GM21786 (cell line): ENCODE data around the gene ZNF91.
"Not testable (repeated sequence)": the region's sequence is repeated elsewhere in the genome, so short reads cannot be mapped to it uniquely, and the experiment has no call there.

Experiments used
- ATAC-seq: cut with Tn5 transposase; IDR thresholded peaks from one replicate; pipeline ENCODE4 v1.9.1; 2021; ENCODE audit not compliant: unreplicated experiment

The ZNF91 gene

GRCh38 chr19:23321403-23321802 lies 73.9 kb downstream of the ZNF91 start:
- ATAC-seq: not testable (repeated sequence)

DNA sequence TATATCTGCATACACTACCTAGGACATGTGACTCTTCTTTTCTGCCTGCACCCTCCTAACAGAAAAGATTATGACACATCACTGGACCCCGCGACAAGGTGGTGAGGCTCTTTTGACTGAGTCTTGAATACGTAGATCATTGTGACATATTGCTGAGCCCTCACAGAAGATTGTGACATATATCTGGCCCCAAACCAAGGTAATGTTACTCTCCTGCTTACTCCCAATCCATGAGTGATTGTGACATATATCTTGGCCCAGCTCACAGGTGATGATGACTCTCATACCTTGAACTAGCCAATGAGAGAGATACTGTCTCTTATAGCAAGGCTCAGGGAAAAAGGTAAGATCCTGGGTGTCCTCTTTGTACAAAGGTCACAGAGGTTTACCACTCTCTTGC lies 75.7 kb downstream of the ZNF91 start:
- not testable (repeated sequence) for ATAC-seq

DNA sequence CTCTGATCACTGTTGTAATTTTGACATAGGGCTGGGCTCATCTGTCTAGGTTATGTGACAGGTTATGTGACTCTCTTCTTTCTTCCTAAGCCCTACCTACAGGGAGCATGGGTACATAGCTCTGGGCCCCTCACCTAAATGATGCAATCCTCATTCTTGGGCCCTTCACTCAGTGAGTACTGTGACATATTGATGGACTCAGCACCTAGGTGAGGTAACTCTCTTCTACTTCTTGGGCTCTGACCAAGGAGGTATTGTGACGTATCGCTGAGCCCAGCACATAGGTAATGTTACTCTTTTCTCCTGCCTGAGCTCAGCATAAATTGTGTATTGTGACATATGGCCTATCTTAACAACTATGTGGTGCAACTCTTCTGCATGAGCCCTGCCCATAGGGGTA lies 76.3 kb downstream of the ZNF91 start:
- not testable (repeated sequence) for ATAC-seq

DNA sequence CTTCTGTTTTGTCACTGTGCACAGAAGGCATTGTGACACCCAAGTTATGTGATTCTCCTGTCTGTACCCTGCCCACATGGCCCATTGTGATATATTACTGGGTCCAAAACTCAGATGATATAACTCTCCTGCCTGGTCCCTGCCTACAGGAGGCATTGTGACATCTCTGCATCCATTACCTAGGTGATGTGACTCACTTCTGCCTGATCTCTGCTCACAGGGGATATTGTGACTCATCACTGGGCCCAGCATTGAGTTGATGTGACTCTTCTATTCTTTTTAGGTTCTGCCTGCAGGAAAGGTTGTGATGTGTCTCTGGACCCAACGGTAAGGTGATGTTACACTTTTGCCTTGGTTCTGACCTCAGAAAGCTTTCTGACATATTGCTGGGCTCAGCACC lies 77.1 kb downstream of the ZNF91 start:
- ATAC-seq: no peak

DNA sequence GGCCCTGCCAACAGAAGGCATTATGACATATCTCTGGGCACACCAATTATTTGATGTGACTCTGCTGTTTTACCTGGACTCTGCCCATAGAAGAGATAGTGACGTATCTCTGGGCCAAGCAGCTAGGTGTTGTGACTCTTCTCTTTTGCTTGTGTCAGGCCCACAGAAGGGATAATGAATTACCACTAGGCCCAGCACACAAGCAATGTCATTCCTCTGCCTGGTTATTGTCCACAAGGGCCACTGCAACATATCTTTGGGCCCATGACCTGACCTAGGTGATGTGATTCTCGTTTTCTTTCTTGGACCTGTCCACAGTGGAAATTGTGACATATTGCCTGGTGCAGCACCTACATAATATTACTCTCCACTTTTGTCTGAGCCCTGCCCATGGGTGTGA lies 80.0 kb downstream of the ZNF91 start:
- no peak for ATAC-seq

DNA sequence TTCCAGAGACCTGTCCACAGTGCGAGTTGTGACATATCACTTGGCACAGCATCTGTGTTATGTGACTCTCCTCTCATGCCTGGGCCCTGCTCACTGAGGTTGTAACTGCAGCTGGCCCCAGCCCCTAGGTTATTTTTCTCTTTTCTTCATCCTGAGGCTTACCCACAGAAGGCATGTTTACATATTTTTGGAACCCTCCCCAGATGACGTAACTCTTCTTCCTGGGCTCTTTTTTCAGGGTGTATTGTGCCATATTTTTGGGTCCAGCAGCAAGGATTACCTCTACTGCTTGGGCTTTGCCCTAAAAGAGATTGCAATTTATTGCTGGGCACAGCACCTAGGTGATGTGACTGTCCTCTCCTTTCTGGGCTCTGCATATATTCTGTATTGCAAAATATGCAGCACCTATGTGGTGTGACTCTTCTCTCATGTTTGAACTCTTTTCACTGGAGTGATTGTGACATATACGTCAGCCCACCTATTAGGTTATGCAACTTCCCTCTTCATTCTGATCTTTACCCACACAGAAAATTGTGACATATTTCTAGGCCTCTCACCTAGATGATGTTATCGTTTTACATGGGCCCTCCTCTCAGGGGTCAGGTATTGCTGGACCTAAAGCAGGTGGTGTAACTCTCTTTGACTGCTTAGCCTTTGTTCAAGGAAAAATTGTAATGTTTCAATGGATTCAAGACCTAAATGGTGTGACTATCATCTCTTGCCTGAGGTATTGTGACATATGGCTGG lies 80.6 kb downstream of the ZNF91 start:
- no peak for ATAC-seq

DNA sequence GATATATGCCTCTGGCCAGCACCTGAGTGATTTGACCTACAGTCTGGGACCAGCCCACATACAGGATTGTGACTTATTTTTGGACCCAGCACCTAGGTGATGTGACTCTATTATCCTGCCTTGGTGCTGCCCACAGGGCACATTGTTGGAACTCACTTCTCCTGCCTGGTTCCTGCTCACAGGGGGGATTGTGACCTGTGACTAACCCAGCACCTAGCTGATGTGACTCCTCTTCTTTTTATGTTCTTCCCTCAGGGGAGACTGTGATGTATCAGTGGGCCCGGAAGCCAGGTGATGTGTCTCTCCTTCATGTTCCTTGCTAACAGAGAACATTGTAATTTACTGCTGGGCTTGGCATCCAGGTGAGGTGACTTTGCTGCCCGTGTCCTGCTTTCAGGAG lies 82.1 kb downstream of the ZNF91 start:
- ATAC-seq: no peak

DNA sequence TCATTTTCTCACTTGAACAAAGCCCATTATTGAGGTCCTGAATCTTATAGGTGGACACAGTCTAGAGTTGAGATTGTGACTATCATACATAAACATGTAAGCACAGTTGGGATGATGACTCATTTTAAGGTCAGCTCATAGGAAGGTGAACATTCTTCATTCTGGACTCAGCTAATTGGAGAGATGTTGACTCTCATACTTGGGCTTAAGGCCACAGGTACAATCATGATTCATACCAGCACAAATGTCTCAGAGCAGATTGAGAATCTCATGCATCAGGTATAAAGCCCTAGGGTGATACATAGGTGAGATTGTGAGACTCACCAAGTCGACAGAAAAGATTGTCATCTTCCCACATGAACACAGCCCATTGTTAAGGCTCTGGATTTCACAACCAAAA lies 82.8 kb downstream of the ZNF91 start:
- ATAC-seq: no peak

- ATAC-seq: no peak
These were observed 83.7 kb downstream of the ZNF91 start for GRCh38 chr19:23311551-23311950.

DNA sequence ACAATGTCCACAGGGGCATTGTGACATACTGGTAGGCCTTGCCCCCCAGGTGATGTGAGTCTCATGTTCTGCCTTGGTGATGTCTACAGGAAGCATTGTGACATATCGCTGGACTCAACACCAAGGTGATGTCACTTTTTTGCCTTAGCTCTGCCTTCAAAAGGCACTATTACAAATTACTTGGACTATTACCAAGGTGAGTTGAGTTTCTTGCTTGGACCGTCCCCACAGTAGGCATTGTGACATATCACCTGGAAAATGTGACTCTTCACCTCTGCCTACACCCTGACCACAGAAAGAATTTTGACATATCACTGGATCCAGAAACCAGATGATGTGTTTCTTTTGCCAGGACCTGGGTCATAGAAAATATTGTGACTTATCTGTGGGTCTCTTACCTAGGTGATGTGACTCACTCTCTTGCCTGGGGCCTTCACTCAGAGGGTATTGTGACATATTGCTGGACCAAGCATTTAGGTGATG lies 84.5 kb downstream of the ZNF91 start:
- ATAC-seq: no peak

- no peak for ATAC-seq
These were observed 85.3 kb downstream of the ZNF91 start for GRCh38 chr19:23309926-23310325.

GRCh38 chr19:23305555-23305954 lies 89.7 kb downstream of the ZNF91 start:
- ATAC-seq: no peak

- ATAC-seq: no peak
These were observed 91.0 kb downstream of the ZNF91 start for GRCh38 chr19:23304238-23304637.

DNA sequence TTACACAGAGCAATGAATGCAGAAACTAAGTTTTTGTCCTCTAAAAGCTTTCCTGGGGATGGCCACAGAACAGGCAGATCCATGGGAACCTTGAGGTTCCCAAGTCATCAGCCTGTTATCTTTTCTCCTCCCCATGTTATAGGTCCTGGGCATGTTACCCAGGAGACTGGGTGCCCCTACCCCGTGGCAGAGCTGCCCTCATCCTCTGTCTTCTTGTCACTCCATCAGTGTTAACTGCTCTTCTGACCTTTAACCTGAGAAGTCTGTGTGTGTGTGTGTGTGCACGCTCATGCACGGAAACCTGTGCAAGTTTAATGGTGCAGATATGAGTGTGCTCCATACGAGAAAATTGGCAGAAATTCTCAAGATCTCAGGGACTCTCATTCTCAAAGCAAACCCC lies 101.1 kb downstream of the ZNF91 start:
- ATAC-seq: no peak

- not testable (repeated sequence) for ATAC-seq
These were observed 105.3 kb downstream of the ZNF91 start for GRCh38 chr19:23289966-23290365.
